CD4-positive, alpha-beta T cell treated with Interleukin-21 for 1 hour (primary cell): ENCODE data around the gene GOLGA6L9.
"Not testable (repeated sequence)": the region's sequence is repeated elsewhere in the genome, so short reads cannot be mapped to it uniquely, and the experiment has no call there.

Source experiments
- DNase-seq: peaks from one replicate; pipeline ENCODE4 v3.0.0-alpha.2; 2020

Gene GOLGA6L9

GRCh38 chr15:82472269-82472982 lies 42.8 kb downstream of the GOLGA6L9 start:
- not testable (repeated sequence) for DNase-seq

GRCh38 chr15:82474596-82475325 lies 45.1 kb downstream of the GOLGA6L9 start:
- not testable (repeated sequence) for DNase-seq

- DNase-seq, result not testable (repeated sequence)
Measured at GRCh38 chr15:82475345-82475967, 45.8 kb downstream of the GOLGA6L9 start.

- not testable (repeated sequence) for DNase-seq
Measured at GRCh38 chr15:82476697-82477342, 47.2 kb downstream of the GOLGA6L9 start.

GRCh38 chr15:82477343-82478057 lies 47.9 kb downstream of the GOLGA6L9 start:
- not testable (repeated sequence) for DNase-seq
